ENCODE measurements around the gene CORO2A.

The CORO2A gene

GRCh38 chr9:98206754-98207153, 14.3 kb upstream of the CORO2A start:
- TF ChIP-seq, protein P1, sequence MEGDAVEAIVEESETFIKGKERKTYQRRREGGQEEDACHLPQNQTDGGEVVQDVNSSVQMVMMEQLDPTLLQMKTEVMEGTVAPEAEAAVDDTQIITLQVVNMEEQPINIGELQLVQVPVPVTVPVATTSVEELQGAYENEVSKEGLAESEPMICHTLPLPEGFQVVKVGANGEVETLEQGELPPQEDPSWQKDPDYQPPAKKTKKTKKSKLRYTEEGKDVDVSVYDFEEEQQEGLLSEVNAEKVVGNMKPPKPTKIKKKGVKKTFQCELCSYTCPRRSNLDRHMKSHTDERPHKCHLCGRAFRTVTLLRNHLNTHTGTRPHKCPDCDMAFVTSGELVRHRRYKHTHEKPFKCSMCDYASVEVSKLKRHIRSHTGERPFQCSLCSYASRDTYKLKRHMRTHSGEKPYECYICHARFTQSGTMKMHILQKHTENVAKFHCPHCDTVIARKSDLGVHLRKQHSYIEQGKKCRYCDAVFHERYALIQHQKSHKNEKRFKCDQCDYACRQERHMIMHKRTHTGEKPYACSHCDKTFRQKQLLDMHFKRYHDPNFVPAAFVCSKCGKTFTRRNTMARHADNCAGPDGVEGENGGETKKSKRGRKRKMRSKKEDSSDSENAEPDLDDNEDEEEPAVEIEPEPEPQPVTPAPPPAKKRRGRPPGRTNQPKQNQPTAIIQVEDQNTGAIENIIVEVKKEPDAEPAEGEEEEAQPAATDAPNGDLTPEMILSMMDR (IDR thresholded peaks at IDR 0.05; ENCODE audit: low read length, missing control alignments), result no peak
- no peak for DNase-seq (ENCODE audit: low read depth)
- H3K4me3 ChIP-seq (replicated peaks; ENCODE audit: low read depth, low read length), result no peak overlapping the region

DNA sequence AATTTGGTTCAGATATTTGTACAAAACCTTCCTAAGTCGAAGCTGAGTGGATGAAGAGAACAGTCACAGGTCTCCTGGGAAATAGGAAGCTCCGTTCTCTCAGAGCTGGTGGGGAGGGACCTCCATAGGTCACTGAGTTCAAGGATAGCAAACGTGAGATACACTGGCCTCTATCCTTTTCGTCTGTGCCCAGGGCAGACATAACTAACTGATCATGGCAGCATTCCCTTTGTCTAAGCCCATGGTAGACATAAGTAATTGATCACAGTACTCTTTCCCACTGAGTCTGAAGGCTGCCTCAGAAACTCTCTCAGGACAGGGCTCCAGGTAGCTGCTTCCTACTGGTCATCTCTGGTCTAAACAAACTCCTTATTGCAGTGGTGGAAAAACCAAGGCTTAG, 12.3 kb upstream of the CORO2A start:
- no peak overlapping the region for H3K4me3 ChIP-seq (replicated peaks; ENCODE audit: low read depth, low read length)
- TF ChIP-seq, protein P1 (IDR thresholded peaks at IDR 0.05; ENCODE audit: low read length, missing control alignments), result no peak
- no peak for DNase-seq (ENCODE audit: low read depth)

DNA sequence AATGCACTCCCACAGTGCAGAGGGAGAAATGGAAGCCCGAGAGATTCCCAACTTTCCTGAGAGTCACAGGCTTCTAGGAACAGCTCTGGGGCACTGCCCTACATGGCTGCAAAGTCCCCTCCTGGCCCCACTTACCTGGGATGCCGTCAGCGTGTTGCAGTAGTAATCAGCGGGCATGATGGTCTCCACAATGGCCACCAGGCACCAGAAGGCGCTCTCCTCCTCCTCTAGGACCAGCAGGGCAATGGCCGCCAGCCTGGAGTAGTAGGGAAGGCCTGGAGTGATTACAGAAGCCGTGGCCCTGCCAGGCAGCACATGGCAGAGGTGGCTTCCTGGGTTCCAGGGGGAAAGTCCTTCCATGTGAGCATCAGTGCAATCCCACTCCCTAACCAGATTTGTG, 10.7 kb upstream of the CORO2A start:
- H3K4me3 ChIP-seq (replicated peaks; ENCODE audit: low read depth, low read length), result no peak overlapping the region
- TF ChIP-seq, protein P1 (IDR thresholded peaks at IDR 0.05; ENCODE audit: low read length, missing control alignments), result no peak
- no peak for DNase-seq (ENCODE audit: low read depth)

DNA sequence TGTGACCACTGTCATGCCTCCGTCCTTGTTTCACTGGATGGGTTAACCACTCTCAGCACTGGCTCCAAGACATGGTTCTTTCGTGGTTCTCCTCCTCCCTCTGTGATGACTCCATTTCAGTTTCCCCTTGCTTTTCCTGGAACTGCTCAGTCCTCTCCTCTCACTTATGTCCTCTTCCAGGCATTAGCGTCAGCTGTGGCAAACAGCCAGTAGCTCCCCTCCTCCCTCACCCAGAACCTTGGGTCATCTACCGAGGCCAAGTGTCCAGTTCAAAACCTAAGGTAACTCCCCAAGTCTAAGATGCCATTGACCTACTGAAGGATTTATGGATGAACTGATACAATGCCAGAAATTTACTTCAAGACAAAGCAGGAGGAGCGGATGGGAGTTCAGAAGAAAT, 9.8 kb upstream of the CORO2A start:
- DNase-seq (ENCODE audit: low read depth), result no peak
- TF ChIP-seq, protein P1 (IDR thresholded peaks at IDR 0.05; ENCODE audit: low read length, missing control alignments), result no peak
- H3K4me3 ChIP-seq (replicated peaks; ENCODE audit: low read depth, low read length), result no peak overlapping the region

- H3K4me3 ChIP-seq (replicated peaks; ENCODE audit: low read depth, low read length), result no peak overlapping the region
- DNase-seq (ENCODE audit: low read depth), result no peak
- TF ChIP-seq, protein P1 (IDR thresholded peaks at IDR 0.05; ENCODE audit: low read length, missing control alignments), result no peak
Observed at GRCh38 chr9:98201749-98202148, 9.3 kb upstream of the CORO2A start.

DNA sequence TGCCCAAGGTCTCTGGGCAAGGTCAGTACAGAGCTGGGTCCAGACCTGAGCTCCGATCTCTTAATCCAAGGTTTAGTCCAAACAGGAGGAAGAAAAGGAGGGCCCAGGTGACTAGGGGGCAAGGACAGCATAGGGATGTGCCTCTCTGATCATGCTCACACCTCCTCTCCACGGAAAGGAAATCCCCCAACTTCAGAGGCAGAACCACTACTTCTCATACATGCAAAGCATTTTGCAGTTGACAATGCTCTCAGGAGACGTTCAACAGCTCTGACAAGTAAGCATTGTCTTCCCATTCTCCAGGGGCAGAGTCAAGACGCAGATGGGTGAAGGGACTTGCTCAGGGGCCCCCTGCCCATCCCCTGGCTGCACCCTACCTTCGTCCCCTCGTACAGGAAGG, 8.7 kb upstream of the CORO2A start:
- TF ChIP-seq, protein P1 (IDR thresholded peaks at IDR 0.05; ENCODE audit: low read length, missing control alignments), result no peak
- DNase-seq (ENCODE audit: low read depth), result no peak

DNA sequence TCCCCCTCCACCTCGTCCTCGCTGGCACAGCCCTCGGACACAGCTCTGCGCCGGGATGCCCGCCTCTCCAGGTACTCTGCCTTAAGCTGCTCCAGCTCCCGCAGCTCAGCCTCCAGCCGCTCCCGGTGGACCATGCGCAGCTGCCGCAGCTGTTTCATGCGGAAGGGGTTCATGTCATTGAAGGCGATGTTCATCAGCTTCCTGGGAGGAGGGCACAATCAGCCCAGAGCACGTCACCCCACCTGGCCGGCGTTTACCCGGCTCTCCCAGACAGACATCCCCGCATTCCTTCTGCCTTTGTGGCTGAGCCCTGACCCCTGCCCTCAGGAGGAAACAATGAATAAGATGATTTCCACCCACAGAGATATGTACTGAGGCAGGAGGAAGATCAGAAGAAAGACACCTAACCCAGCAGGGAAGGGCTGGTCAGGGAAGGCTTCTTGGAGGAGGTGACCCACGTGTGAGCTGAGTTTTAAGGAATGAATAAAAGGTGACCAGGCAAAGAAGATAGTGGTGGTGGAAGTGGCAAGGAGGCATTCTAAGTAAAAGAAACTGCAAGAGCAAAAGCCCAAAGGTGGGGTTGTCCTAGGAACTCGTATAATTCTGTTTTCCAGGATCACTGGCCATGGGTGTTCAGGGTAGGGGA, 7.1 kb upstream of the CORO2A start:
- no peak for DNase-seq (ENCODE audit: low read depth)
- TF ChIP-seq, protein P1 (IDR thresholded peaks at IDR 0.05; ENCODE audit: low read length, missing control alignments), result no peak
- no peak overlapping the region for H3K4me3 ChIP-seq (replicated peaks; ENCODE audit: low read depth, low read length)

More for the DNA sequence above, 8.7 kb upstream of the CORO2A start:
- no peak overlapping the region for H3K4me3 ChIP-seq (replicated peaks; ENCODE audit: low read depth, low read length)

Measured in fibroblast of pulmonary artery (primary cell).